ENCODE results near the gene PLEKHA8. TPM values are rescaled to one million over a fixed set of nuclear protein-coding genes. Genes with fewer than 3 reads are reported as not detected.
"Not testable (repeated sequence)": the region's sequence is repeated elsewhere in the genome, so short reads cannot be mapped to it uniquely, and the experiment has no call there.

Gene PLEKHA8
- total and polyA plus RNA-seq, 8 donors, result 9.8 to 19.2 (median 17.5) TPM

GRCh38 chr7:30053068-30053467 lies 24.9 kb downstream of the PLEKHA8 start:
- TF ChIP-seq CTCF (IDR thresholded peaks at IDR 0.05), result no peak
- no peak overlapping the region for H3K27ac ChIP-seq

GRCh38 chr7:30057741-30058140 lies 29.5 kb downstream of the PLEKHA8 start:
- intact Hi-C loops (cut with DNase I), result no loop called here
- DNase-seq, result no peak

More at GRCh38 chr7:30053068-30053467, 24.9 kb downstream of the PLEKHA8 start:
- DNase-seq (no peak), ATAC-seq (no peak)
- no peaks in the 10 kb centered on the region for H3K4me1 ChIP-seq
- H3K9me3 ChIP-seq, result no peaks in the 10 kb centered on the region
- no peaks in the 10 kb centered on the region for H3K27me3 ChIP-seq
- H3K36me3 ChIP-seq, result peaks cover 0 to 27% of the 10 kb centered on the region in 2 donors
- H3K4me3 ChIP-seq, result no peak overlapping the region
- intact Hi-C loops (cut with DNase I), result no loop called here

GRCh38 chr7:30061786-30062185 lies 33.6 kb downstream of the PLEKHA8 start:
- DNase-seq, result peak in 1 of 4 donors; percentile 26
- peak; percentile 94 for ATAC-seq
- not testable (repeated sequence) for H3K27ac ChIP-seq, H3K27me3 ChIP-seq, H3K9me3 ChIP-seq, H3K36me3 ChIP-seq, H3K4me3 ChIP-seq, H3K4me1 ChIP-seq
- TF ChIP-seq CTCF (IDR thresholded peaks at IDR 0.05), result peak; percentile 40 to 54
- intact Hi-C loops (cut with DNase I), result loop anchor here in 1 of 2 donors (10.0 kb wide), 1 partner anchor 317 kb away; no protein-coding TSS in a partner anchor

More at GRCh38 chr7:30057741-30058140, 29.5 kb downstream of the PLEKHA8 start:
- Histone ChIP-seq H3K4me3 (no peak overlapping the region), H3K4me1 (no peaks in the 10 kb centered on the region), H3K27ac (no peak overlapping the region), H3K9me3 (no peaks in the 10 kb centered on the region), H3K36me3 (peaks cover 0 to 15% of the 10 kb centered on the region in 2 donors), H3K27me3 (no peaks in the 10 kb centered on the region)
- no peak for ATAC-seq
- TF ChIP-seq CTCF (IDR thresholded peaks at IDR 0.05), result no peak

- H3K27me3 ChIP-seq, result no peaks in the 10 kb centered on the region
- H3K4me1 ChIP-seq, result peaks cover 0 to under 1% of the 10 kb centered on the region in 2 donors
- H3K27ac ChIP-seq, result no peak overlapping the region
- peak; percentile 89 for ATAC-seq
- H3K36me3 ChIP-seq, result peaks cover 0 to 5% of the 10 kb centered on the region in 2 donors
- no peaks in the 10 kb centered on the region for H3K9me3 ChIP-seq
- intact Hi-C loops (cut with DNase I), result loop anchor here in 1 of 2 donors (10.0 kb wide), 1 partner anchor 318 kb away; no protein-coding TSS in a partner anchor
- no peak overlapping the region for H3K4me3 ChIP-seq
- peak in 1 of 2 donors; percentile 40 for TF ChIP-seq CTCF (IDR thresholded peaks at IDR 0.05)
- peak in 2 of 4 donors; percentile 32 to 43 for DNase-seq
Measured at GRCh38 chr7:30062587-30062986, 34.4 kb downstream of the PLEKHA8 start.

- Histone ChIP-seq H3K9me3 (no peaks in the 10 kb centered on the region), H3K36me3 (peaks cover 0 to 7% of the 10 kb centered on the region in 2 donors), H3K27me3 (no peaks in the 10 kb centered on the region), H3K4me3 (no peak overlapping the region), H3K27ac (no peak overlapping the region), H3K4me1 (peaks cover 5 to 6% of the 10 kb centered on the region in 2 donors)
- DNase-seq (no peak), ATAC-seq (no peak)
- intact Hi-C loops (cut with DNase I), result loop anchor here in 1 of 2 donors (10.0 kb wide), 1 partner anchor 321 kb away; no protein-coding TSS in a partner anchor
- TF ChIP-seq CTCF (IDR thresholded peaks at IDR 0.05), result no peak
Measured at GRCh38 chr7:30065746-30066145, 37.5 kb downstream of the PLEKHA8 start.

All from left lung (tissue), 10 donors.